ENCODE measurements around the gene SLC25A51. TPM values are rescaled to one million over a fixed set of nuclear protein-coding genes. Genes with fewer than 3 reads are reported as not detected.

The SLC25A51 gene
- total and polyA plus RNA-seq, 2 donors (not counting 3 experiments of a cell fraction or from before 2014, with no cell fraction given), result 15.4 to 36.2 TPM

DNA sequence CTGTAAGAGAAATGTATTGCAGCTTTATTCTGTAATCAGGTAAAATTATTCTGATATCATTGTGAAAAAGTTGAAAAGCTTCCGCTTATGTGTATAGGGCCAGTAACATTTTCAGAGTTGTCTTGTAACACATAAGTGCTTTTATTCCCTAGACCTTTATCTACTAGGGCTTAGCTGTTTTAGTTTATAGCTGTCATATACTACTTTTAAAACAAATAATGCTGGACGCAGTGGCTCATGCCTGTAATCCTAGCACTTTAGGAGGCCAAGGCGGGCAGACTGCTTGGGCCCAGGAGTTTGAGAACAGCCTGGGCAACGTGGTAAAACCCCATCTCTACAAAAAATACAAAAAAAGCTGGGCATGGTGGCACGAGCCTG, 33.1 kb downstream of the SLC25A51 start:
- Histone ChIP-seq H3K27ac (ENCODE audit: insufficient read depth, low read depth, low read length) (no peak overlapping the region), H3K36me3 (ENCODE audit: control insufficient read depth in 2 of 2, extremely low read depth in 1 of 2, insufficient read depth in 2 of 2, low read length in 2 of 2) (no peaks in the 10 kb centered on the region), H3K9me1 (replicated peaks; ENCODE audit: control insufficient read depth, extremely low read depth, insufficient read depth, low read length) (no peaks in the 10 kb centered on the region), H4K20me1 (replicated peaks; ENCODE audit: control insufficient read depth, extremely low read depth, insufficient read depth, low read length) (no peaks in the 10 kb centered on the region), H3K27me3 (ENCODE audit: control insufficient read depth in 2 of 2, insufficient read depth in 2 of 2, low read length in 2 of 2) (no peaks in the 10 kb centered on the region), H2AFZ (ENCODE audit: low read depth, low read length) (no peak overlapping the region), H3K4me1 (ENCODE audit: control insufficient read depth, extremely low read depth, insufficient read depth, low read length) (no peaks in the 10 kb centered on the region), H3K9me3 (replicated peaks; ENCODE audit: control insufficient read depth, insufficient read depth, low read length) (no peaks in the 10 kb centered on the region), H3K4me3 (replicated peaks in 1 of 3; ENCODE audit: insufficient read depth in 1 of 3, low read depth in 1 of 3, low read length in 3 of 3) (no peak overlapping the region), H3K4me2 (ENCODE audit: insufficient read depth, low read length) (no peak overlapping the region), H3K9ac (replicated peaks; ENCODE audit: extremely low read depth, insufficient read depth, low read length) (no peak overlapping the region), H3K79me2 (ENCODE audit: control insufficient read depth, insufficient read depth, low read length) (no peaks in the 10 kb centered on the region)
- dilution Hi-C loops (cut with MboI; ENCODE audit: extremely low pct_ligation_motif_present, low sequenced_read_pairs), result no loop called here
- intact Hi-C loops (cut with micrococcal nuclease), result no loop called here
- CTCF ChIA-PET, result interaction anchor here (1.9 kb wide), 1 partner anchor 10 kb away, joined by 8 read pairs; no protein-coding TSS in a partner anchor
- no TSS peak for BruUV-seq (replicated peaks)
- DNase-seq (ENCODE audit: low read depth, low spot score) (no peak), FAIRE-seq (no peak)
- no peak for TF ChIP-seq GATA2 (IDR thresholded peaks at IDR 0.05; ENCODE audit: insufficient read depth, insufficient read length, low read depth, low read length)
- TF ChIP-seq, protein P1, sequence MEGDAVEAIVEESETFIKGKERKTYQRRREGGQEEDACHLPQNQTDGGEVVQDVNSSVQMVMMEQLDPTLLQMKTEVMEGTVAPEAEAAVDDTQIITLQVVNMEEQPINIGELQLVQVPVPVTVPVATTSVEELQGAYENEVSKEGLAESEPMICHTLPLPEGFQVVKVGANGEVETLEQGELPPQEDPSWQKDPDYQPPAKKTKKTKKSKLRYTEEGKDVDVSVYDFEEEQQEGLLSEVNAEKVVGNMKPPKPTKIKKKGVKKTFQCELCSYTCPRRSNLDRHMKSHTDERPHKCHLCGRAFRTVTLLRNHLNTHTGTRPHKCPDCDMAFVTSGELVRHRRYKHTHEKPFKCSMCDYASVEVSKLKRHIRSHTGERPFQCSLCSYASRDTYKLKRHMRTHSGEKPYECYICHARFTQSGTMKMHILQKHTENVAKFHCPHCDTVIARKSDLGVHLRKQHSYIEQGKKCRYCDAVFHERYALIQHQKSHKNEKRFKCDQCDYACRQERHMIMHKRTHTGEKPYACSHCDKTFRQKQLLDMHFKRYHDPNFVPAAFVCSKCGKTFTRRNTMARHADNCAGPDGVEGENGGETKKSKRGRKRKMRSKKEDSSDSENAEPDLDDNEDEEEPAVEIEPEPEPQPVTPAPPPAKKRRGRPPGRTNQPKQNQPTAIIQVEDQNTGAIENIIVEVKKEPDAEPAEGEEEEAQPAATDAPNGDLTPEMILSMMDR (IDR thresholded peaks at IDR 0.05; ENCODE audit: extremely low read depth in 1 of 2, insufficient read depth in 1 of 2, low read depth in 1 of 2, low read length in 2 of 2), result no peak
- no peak for TF ChIP-seq MYC (IDR thresholded peaks at IDR 0.05; ENCODE audit: low read depth, low read length)
- TF ChIP-seq POLR2A (IDR thresholded peaks at IDR 0.05; ENCODE audit: low read depth, low read length), result no peak
- TF ChIP-seq, protein P2, sequence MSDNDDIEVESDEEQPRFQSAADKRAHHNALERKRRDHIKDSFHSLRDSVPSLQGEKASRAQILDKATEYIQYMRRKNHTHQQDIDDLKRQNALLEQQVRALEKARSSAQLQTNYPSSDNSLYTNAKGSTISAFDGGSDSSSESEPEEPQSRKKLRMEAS (IDR thresholded peaks at IDR 0.05; ENCODE audit: insufficient read depth, insufficient read length), result no peak
- no peak for TF ChIP-seq JUN (IDR thresholded peaks at IDR 0.05; ENCODE audit: borderline replicate concordance, insufficient read depth, insufficient read length, low read depth)
- TF ChIP-seq EZH2 (IDR thresholded peaks at IDR 0.05; ENCODE audit: borderline replicate concordance, low read depth, low read length, severe bottlenecking), result no peak
- TF ChIP-seq FOS (IDR thresholded peaks at IDR 0.05; ENCODE audit: borderline replicate concordance, insufficient read depth, low read length), result no peak
- no peak for TF ChIP-seq POLR2AphosphoS5 (IDR thresholded peaks at IDR 0.05; ENCODE audit: insufficient read depth, low read depth, low read length)
- POLR2A ChIA-PET, result no interaction called here
